GM19455 (cell line): ENCODE measurements around the gene VWA3A.
"Not testable (repeated sequence)": the region's sequence is repeated elsewhere in the genome, so short reads cannot be mapped to it uniquely, and the experiment has no call there.

Experiments
- ATAC-seq: cut with Tn5 transposase; IDR thresholded peaks from one replicate; pipeline ENCODE4 v1.9.1; 2021; ENCODE audit not compliant: unreplicated experiment

The VWA3A gene

GRCh38 chr16:22128537-22128936, 36.2 kb downstream of the VWA3A start:
- not testable (repeated sequence) for ATAC-seq

DNA sequence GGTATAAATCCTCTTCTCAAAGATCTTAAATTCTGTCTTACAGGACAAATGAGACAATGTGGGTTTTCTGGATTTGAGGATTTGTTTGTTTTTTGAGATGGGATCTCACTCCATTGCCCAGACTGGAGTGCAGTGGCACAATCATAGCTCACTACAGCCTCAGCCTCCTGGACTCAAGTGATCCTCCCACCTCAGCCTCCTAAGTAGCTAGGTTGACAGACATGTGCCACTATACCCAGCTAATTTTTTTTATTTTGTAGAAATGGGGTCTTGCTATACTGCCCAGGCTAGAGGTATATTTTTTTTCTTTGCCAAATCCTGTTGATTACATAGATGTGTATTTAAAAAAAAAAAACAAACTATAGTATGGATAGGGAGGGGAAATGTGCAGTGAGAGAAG, 38.2 kb downstream of the VWA3A start:
- ATAC-seq: no peak

GRCh38 chr16:22132801-22133200, 40.5 kb downstream of the VWA3A start:
- ATAC-seq: no peak

GRCh38 chr16:22138482-22138881, 46.1 kb downstream of the VWA3A start:
- ATAC-seq: no peak

GRCh38 chr16:22139008-22139407, 46.7 kb downstream of the VWA3A start:
- no peak for ATAC-seq

DNA sequence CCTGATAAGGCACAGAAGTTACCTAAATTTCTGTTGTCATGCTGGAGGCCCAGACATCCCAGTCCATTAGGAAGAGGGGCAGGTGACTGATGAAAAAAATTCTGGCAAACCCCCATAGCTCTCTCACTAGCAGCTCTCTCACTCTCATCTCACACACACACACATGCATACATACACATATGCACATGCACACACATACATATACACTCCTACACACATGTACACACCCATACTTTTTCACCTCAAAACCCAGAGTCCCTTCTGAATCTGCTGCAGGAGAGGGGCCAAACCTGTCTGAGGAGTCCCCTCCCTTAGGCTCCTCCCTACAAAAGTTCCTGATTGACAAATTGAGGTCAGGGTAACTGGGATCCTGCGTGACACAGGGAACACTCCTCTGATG, 47.4 kb downstream of the VWA3A start:
- no peak for ATAC-seq

DNA sequence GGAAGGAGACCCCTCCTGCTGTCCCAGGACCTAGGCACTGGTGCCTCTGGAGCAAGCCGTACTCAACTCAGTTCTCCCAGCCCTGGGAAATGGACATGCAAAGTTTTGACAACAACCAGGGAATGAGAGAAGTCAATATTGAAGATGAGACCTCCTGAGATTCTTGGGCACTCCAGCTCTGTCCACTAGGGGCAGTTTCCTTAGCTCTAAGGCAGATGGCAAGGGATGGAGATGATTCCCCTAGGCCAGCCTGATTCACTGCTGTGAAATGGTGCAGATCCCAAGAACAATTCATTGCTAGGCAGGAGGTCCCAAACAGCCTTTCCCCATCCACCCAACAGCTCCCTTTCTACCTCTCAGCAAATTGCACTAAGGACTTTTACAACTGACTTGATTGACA, 49.4 kb downstream of the VWA3A start:
- no peak for ATAC-seq

GRCh38 chr16:22144520-22144919, 52.2 kb downstream of the VWA3A start:
- ATAC-seq: no peak

DNA sequence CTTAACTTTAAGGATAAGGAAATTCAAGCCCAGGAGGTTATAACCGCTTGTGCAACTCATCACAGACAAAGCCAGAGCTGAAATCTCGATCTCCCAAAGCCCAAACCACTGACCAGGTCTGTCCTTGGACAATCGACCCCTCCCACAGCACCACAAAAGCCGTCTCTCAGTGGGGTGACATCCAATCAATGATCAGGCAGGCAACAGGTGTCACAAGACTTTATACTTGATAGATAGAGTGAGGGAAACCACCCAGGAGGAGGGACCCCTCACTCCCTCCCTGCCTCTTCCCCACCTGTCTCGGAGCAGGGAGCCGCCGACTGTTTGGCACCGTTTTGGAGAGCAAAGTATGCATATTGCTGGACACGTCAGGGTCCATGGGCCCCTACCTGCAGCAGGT, 55.5 kb downstream of the VWA3A start:
- ATAC-seq: no peak

GRCh38 chr16:22151246-22151998, 59.1 kb downstream of the VWA3A start:
- ATAC-seq: no peak

DNA sequence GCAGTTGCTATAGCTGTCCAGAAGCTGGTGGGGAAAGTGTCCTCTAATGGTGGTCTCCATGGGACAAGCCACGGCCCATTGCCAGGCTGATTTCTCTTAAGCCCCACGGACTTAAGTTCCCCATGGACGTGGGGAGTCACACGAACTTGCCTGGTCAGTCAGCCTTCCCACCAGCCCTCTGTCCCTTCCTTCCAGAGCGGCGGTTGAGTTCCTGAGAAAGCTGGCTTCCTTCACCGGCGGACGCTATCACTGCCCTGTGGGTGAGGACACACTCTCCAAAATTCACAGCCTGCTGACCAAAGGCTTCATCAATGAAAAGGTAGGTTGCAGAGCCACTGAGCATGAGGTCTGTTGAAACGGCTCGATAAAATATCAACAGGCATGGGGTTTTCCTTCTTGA, 60.0 kb downstream of the VWA3A start:
- ATAC-seq: no peak

DNA sequence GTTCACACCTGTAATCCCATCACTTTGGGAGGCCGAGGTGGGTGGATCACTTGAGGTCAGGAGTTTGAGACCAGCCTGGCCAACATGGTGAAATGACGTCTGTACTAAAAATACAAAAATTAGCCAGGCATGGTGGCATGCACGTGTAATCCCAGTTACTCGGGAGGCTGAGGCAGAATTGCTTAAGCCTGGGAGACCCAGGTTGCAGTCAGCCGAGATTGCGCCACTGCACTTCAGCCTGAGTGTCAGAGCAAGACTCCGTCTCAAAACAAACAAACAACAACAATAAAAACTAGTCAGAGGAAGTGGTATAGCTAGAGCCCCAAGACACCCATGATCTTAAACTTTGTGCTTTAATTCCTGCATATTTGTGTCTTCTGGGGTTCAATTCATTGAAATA, 60.7 kb downstream of the VWA3A start:
- ATAC-seq: not testable (repeated sequence)

- no peak for ATAC-seq
Observed at GRCh38 chr16:22161401-22161800, 69.1 kb downstream of the VWA3A start.

GRCh38 chr16:22161999-22162655, 69.8 kb downstream of the VWA3A start, which contains the start of gene SDR42E2:
Gene SDR42E2 (plus strand): TSS chr16:22162506. CDS start chr16:22165583, 3,077 bp downstream.
- ATAC-seq: no peak

- ATAC-seq: no peak
Observed at GRCh38 chr16:22162656-22163009, 70.3 kb downstream of the VWA3A start.

- ATAC-seq: no peak
Observed at GRCh38 chr16:22163806-22164205, 71.5 kb downstream of the VWA3A start.

DNA sequence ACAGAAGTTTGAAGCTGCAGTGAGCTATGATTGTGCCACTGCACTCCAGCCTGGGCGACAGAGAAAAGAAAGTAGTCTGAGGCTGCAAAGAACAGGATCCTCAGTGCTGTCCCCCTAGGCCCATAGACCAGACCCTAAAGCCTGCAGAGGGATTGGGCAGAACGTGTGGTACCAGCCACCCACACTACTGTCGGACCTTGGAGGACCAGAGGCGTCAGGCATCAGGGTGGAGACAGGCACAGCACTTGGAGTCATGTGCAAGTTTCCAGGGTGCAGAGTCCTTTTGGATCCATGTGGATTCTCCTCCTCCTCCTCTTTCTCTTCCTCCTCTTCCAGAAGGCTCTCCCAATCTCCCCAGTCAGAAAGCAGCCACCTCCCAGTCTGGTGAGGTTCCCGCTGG, 72.1 kb downstream of the VWA3A start:
- no peak for ATAC-seq

GRCh38 chr16:22165508-22166285, 73.4 kb downstream of the VWA3A start:
- ATAC-seq: no peak

DNA sequence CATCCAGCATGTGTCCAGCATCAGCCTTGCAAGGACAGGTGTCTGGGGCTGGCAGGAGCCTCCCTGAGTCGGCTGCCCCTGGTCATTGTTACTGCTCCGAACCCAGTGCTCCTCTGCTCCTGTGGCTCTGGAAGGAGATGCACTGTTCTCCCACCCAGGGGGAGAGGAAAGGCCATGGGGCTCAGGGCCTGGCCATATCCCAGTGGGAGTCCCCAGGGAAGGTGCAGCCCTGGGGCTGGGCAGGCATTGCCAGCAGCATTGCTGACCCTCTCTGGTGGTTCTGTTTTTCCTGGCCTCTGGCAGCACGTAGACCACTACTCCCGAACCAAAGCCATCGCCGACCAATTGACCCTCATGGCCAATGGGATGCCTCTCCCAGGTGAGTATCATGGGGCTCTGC, 79.6 kb downstream of the VWA3A start:
- no peak for ATAC-seq

GRCh38 chr16:22172642-22173041, 80.3 kb downstream of the VWA3A start:
- not testable (repeated sequence) for ATAC-seq

- no peak for ATAC-seq
Observed at GRCh38 chr16:22174642-22175041, 82.3 kb downstream of the VWA3A start.
